ENCODE results near the gene ANKS3.

- TF ChIP-seq CTCF (IDR thresholded peaks at IDR 0.05): no peak
- no peak for TF ChIP-seq POLR2A (IDR thresholded peaks at IDR 0.05)
Measured at GRCh38 chr16:4668313-4668960, 65.6 kb downstream of the ANKS3 start.
